RKO (cell line): ENCODE measurements around the gene MLKL.
"Not testable (repeated sequence)": the region's sequence is repeated elsewhere in the genome, so short reads cannot be mapped to it uniquely, and the experiment has no call there.

Experiments
- DNase-seq: peaks from one replicate; pipeline ENCODE4 v3.0.0-alpha.2; 2016; ENCODE audit warnings: low spot score

The MLKL gene

DNA sequence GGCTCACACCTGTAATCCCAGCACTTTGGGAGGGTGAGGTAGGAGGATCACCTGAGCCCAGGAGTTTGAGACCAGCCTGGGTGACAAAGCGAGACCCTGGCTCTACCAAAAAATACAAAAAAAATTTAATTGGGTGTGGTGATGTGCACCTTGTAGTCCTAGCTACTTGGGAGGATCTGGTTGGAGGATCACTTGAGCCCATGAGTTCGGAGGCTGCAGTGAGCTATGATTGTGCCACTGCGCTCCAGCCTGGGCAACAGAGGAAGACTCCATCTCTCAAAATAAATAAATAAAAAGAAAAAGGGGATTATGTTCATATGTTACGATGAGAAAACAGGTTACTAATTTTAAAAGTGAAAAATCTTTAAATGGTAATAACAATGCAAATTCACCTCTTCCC lies 996 bp downstream of the MLKL start:
- DNase-seq, result peak; percentile 61

DNA sequence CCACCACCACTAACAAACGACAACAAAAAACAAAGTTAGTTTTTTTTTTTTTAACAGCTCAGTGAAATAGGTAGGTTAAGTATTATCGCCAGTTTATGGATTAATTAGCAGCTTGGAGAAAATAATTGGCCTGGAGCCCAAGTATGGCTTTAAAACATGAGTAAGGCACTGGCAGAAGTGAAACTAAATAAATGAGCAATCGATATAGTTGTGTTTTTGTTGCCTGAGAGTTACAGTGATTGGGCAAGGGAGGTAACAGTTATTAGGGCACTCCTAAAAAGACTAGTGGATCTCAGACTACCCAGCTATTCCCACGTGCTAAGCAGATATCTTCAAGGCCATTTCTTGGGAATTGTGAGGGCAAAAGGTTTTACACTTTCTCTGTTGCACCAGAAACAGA lies 2.4 kb downstream of the MLKL start:
- DNase-seq, result peak; percentile 29

DNA sequence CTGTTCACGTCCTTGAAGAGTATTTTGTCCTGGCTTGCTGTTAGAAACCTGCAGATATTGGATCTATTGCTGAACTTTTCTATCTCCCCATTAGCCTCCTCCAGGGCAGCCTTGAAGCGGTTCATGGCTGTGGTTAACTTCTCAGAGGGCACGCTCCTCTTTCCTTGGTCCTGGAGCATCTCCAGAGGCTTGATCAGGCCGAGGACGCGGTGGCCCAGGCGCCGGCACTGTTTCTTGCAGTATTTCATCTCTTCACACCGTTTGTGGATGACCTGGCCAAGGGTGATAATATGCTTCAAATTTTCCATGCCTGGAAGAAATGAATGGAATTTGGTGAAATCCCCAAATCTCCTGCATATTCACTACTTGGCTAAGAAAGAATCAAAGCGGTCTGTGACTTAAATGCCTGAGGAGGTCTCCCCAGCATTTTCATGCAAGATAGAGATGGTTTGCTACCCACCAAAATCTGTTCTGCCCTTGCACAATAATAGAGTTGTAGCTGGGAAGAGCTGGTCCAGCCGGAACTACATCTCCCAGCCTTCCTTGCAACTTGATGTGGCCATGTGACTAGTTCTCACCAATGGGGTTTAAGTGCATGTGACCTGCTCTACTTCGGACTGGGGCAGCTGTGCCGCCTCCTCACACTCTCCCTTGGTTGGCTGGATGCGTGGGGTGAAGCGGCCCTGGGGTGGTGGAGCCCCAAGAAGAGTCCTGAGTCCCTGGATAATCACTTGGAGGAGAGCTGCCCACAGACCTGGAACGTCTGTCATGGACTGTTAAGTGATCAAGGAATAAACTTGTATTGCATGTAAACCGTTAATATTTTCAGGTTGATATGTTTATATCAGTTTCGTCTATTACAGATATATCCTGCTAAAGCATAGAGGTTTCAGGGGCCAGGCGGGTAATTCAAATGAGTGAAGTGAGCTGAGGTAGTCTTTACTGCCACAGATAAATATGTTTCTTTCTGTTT lies 4.9 kb downstream of the MLKL start:
- peak; percentile 87 for DNase-seq

DNA sequence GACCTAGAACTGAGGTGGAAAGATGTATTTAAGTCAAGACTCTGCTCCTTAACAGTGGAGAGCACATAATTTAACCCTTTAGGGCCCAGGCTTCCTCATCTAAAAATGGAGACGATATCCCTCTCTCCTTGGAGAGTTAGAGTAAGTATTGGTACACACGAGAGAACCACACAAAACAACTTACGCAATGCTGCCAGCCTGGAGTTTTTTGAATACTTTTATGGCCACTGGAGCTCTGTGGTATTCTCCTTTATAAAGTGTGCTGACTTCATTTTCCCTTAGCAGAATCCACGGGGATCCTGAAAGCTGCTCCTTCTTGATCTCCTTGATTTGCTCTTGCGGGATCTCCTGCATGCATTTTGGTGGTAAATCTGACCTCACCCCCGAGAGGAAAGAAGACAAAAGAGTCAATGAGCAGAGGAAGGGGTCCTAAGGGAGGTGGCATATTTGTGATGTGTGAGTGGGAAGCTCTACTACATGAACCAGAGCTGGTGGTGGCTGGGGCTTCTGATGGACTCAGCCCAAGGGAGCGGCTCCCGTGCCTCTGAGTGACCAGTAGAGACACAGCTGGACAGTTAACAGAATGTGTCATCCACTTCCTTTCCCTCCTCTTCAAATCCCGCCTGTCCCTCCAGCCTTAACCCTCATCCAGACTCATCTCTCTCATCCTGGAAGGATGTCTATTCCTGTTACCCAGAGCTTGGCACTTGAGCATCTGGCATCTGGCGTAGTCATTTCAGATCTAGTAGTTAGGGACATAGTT lies 9.4 kb downstream of the MLKL start:
- no peak for DNase-seq

DNA sequence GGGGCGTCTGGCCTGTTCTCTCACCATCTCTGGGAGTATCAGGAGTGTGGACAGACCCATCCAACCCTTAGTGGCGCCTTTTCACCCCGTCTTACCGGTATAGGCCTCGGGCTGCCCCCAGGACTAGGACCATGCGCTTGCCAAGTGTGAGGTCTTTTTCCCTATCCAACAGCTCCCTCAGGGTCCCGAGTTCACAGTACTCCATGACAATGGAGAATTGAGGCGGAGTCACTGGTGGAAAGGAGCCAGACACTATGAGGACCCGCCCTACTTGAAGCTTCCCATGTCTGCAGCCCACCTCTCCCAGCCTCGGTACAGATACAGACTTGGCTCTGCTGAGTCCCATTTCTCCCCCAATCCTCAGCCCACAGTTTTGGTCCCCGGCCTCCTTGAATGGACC lies 18.1 kb downstream of the MLKL start:
- DNase-seq, result no peak

DNA sequence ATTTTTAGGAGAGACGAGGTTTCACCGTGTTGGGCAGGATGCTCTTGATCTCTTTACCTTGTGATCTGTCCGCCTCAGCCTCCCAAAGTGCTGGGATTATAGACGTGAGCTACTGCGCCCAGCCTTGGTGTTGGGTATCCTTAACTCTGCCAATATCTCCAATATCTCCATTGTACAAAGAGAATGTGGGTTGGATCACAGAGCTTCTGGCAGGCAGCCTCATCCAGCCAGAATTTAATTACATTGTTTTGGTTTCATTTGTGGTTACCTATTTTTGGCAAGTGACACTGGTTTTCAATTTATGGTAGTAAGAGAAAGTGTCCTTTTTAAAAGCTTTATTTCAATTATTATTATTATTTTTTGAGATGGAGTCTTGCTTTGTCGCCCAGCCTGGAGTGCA lies 20.0 kb downstream of the MLKL start:
- no peak for DNase-seq

DNA sequence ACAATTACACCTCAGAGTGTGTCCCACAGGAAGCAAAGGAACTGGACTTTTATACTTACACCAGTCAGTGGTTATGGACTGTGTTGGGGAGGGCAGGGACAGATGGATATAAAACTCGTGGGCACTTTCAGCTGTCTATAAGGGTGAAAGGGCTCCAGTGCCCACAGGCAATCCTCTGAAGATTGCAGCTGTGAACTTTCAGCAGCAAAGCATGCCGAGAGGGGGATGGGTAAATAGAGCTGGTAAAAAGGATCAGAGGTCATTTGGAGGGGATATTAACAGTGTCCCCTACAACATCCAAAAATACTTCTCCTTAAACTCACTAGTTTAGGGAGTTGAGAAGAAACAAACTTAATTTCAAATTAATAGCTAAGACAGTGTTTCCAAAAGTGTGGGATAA lies 20.7 kb downstream of the MLKL start:
- DNase-seq, result no peak

DNA sequence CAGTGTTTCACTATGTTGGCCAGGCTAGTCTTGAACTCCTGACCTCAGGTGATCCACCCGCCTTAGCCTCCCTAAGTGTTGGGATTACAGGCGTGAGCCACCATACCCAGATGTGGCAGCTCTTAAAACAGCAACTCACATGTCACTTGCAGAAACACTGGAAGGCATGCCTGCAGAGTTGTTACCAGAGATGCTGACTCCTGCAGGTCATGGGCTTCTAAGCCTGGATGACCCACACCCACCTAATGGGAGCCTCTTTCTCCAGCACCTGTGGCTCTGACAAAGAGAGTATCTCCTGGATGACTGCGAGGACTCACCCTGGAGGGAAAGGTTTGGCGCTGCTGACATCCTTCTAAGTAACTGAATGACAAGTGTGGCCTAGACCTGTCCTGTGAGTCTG lies 22.8 kb downstream of the MLKL start:
- DNase-seq, result no peak

DNA sequence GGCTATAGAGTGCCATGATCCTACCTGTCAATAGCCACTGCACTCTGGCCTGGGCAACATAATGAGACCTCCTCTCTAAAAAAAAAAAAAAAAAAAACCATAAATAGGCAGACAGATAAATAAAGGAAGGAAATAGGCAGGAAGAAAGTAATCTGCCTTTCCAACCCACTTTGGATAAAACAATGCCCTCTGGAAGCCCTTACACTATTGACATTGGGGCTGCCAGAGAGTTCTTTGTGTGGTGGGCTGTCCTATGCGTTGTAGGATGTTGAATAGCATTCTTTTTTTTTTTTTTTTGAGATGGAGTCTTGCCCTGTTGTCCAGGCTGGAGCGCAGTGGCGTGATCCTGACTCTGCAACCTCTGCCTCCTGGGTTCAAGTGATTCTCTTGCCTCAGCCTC lies 26.8 kb downstream of the MLKL start:
- DNase-seq, result no peak

DNA sequence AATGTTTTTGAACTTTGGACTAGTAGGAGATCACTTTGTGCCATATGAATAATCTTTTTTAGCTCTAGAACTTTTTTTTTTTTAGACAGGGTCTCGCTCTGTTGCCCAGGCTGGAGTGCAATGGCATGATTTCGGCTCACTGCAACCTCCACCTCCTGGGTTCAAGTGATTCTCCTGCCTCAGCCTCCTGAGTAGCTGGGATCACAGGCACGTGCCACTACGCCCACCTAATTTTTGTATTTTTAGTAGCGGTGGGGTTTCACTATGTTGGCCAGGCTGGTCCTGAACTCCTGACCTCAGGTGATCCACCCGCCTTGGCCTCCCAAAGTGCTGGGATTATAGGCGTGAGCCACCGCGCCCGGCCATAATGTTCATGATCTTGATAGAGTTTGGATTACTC lies 31.8 kb downstream of the MLKL start:
- not testable (repeated sequence) for DNase-seq

DNA sequence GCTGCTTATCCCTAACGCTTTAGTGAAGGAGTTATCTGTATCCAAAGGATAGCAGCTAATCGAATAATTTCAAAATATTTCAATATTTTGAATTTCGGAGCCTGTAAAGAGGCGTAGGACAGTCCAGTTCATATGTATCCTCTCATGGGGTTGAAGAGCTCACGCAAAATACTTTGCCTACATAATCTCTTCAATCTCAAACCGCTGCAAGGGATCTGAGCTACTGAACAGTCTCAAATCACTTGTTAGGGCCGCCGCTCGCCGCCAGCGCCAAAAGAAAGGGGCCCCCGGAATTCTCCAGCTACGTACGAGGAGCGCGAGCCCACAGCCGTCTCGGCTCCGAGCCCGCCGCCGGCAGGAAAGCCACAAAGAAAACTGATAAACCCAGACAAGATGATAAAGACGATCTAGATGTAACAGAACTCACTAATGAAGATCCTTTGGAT lies 33.4 kb downstream of the MLKL start:
- DNase-seq, result peak; percentile 47

DNA sequence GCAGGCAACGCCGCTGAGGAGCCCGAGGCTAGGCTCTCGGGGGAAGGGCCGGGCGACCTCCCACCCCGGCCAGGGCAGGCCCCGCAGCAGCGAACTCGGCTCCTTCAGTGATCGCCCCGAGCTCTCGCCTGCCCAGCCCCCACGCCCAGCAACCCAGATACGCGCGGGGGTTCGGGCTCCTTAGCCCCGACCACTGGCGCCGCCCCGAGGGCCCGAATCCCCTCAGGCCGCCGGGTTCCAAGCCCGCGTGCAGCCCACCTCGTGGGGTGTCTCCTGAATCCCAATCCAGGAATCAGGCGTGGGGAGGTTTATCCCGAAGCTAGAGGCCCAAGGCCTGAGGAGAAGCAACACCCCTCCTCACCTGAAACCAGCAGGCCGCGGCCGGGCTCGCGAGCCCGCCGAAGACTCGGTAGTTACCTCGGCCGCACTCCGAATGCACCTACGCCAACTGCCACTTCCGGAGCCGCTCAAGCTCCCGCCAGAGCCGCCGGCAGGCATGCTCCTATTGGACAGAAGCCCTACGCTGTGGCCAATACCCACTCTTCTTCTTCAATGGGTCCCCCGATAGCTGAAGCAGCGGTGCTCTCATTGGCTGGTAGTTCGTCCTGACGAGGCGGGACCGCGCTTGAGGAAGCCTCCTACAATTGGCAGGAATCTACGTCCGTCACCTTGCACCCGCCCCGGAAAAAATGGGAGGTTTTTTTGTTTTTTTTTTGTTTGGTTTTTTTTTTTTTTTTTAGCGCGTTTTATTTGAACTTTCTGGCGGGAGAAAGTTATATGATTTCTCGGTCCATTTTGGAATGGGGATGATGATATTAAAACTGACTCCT lies 34.0 kb downstream of the MLKL start, which contains the start of gene RFWD3:
Gene RFWD3 (minus strand): TSS at position 453 of the 830 bp plus-strand sequence. CDS start 5,428 bp downstream, outside the sequence.
- peak; percentile 99 for DNase-seq

DNA sequence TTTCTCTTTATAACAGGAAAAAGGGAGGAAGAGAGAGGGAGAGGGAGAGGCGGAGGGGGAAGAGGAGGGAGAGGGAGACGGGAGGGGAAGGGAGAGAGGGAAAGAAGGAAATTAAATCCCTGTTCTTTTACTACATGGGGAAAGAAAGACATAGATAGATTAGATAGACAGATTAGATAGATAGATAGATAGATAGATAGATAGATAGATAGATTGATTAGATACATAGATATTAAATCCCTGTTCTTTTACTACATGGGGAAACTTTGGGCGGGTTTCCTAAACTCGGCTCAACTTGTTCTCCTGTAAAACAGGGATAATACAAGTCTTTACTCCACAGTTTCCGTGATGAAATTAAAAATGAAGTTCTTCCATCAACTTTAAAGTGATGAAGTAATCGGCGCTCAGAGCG lies 34.6 kb downstream of the MLKL start:
- DNase-seq, result no peak

DNA sequence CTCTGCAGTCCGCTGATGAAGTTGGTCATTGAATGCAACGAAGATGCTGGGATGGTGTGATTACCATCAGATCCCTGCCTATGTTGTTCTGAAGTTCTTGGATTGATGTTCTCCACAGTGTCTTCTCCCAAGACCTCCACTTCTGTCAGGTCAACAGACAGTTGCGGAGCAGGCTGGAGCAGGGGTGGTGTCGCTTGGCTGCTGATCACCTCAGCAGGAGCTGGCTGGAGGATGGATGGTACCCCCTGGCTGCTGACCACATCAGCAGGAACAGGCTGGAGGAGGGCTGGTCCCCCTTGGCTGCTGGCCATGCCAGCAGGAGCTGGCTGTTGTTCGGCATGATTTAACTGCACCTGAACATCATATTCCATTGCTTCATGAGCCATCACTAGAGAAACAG lies 39.6 kb downstream of the MLKL start:
- DNase-seq, result no peak

DNA sequence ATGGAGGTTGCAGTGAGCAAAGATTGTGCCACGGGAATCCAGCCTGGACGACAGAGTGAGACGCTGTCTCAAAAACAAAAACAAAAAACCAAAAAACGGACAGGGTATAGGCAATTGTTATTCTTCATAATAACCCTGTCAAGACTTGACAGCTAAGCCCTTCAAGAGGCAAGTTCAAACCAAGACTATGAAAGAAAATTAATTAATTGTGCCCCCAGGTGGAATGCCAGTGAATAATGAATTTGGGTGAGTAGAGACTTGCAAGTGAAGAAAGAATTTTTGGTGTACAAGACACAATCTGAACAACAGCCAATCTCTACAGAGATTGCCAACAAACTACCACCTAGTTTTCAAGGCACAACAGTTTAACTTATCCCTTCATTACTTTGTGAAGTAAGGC lies 40.3 kb downstream of the MLKL start:
- no peak for DNase-seq

DNA sequence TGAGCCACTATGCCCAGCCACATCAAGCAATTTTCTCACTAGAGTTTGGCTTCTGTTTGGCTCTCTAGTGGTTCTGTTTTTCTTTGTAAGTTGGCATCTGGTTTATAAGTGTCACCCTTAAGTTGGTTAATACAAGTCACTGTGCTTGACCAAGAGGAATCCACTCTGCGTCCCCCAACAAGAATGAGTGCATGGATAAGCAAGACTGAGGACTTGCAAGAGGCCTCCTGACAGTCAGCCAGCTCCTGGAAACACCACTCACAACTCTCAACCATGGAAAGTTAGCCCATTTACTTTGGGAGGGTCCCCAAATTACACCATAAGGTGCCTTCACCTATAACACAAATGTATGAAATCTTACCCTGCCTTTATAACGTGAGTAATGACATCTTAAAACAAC lies 41.6 kb downstream of the MLKL start:
- no peak for DNase-seq

DNA sequence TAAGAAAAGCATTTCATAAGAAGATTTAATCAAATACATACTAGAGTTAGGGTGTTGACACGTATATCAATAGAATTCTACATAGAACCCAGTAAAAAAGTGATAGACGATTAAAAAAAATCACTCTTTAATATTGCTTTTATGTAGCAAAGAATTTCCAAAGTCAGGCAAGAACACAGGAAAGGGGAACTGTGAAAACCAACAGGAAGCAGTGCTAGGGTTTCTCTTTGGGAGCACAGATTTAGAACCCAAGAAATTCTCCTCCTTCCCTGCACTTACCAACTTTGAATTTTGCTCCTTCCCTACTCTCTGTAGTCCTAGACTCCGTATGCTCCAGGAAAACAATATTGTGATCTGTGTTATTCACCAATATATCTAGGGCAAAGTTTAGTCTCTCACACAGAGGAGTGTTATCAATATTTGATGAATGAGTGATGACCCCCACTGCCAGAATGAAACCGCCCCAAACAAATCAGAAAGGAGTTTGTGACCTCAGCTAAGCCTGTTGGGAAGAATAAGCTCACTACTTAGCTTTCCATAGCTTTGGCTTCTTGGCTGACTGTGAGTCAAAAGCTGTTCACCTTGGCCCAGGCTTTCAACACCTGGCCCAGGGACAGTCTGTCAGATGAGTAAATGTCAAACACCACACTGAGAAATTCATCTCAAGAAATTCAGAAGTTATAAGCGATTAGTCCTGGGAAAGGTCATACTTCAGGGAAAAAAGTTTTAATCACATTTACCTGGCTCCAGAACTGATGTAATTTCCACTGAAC lies 42.6 kb downstream of the MLKL start:
- no peak for DNase-seq

DNA sequence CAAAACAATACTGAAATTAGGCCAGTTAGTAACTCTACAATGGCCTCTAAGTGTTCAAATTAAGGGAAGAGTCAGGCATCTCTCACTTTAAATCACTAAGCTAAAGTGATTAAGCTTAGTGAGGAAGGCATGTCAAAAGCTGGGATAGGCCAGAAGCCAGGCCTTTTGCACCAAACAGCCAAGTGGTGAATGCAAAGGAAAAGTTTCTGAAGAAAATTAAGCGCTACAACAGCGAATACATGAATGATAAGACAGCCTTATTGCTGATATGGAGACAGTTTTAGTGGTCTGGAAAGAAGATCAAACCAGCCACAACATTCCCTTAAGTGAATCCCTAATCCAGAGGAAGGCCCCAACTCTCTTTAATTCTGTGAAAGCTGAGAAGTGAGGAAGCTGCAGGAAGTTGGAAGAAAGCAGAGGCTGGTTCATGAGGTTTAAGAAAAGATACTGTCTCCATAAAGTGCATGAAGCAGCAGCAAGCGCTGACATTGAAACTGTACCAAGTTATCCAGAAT lies 46.1 kb downstream of the MLKL start:
- DNase-seq, result no peak

DNA sequence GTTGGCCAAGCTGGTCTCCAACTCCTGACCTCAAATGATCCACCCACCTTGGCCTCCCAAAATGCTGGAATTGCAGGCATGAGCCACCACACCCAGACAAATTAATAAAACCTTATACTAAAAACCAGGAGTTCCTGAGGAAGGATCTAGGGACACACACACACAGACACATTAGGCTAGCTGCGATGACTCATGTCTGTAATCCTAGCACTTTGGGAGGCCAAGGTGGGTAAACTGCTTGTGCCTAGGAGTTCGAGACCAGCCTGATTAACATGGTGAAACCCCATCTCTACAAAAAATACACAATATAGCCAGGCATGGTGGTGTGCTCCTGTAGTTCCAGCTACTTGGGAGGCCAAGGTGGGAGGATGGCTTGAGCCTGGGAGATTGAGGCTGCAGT lies 47.8 kb downstream of the MLKL start:
- peak; percentile 33 for DNase-seq

DNA sequence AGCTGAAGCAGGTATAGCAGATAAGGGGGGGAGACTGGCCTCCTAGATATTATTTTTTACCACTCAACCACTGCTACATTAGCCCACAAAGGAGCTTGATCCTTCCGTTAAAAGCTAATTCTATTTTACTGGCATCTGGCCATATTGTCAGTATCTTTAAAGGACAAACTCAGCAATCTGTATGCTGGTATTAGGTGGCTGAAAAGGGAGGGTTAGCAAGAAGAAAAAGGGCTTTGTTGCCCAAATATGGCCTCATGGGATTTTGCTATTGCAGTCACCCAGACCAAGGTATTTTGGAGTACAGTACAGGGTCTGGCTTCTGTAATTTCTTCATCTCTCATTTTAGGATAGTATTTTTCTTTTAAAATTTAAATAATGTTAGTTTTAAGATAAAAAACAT lies 48.4 kb downstream of the MLKL start:
- DNase-seq, result no peak

DNA sequence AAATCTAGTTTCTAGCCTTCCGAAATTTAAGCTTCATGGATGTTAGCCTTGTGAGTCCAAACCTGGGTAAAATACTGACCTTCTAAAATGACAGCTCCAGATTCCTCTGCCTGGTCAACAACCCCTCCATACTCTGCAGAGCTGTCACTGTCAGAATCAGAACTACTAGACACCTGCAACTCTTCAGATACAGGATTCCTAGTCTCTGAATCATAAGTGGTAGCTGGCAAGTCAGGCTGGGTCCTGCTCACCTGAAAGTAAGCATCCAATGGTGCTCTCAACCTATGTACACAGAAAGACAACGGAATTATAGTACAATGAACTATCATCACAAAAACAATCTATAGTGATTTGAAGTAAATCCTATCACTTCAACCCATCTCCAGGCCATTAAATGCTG lies 48.8 kb downstream of the MLKL start:
- DNase-seq, result no peak
